Astrocyte of the hippocampus (primary cell): ENCODE data around the gene PDAP1.

ENCODE experiments used
- DNase-seq: peaks from one replicate; pipeline ENCODE4 v3.0.0; 2011; ENCODE audit warnings: low read depth, low spot score

PDAP1 gene

GRCh38 chr7:99424932-99425730, 16.7 kb upstream of the PDAP1 start:
- no peak for DNase-seq

- DNase-seq = no peak
Measured at GRCh38 chr7:99422625-99423024, 14.2 kb upstream of the PDAP1 start.

GRCh38 chr7:99422186-99422585, 13.8 kb upstream of the PDAP1 start:
- no peak for DNase-seq

GRCh38 chr7:99420986-99421385, 12.6 kb upstream of the PDAP1 start:
- DNase-seq = no peak

- no peak for DNase-seq
Measured at GRCh38 chr7:99420213-99420612, 11.8 kb upstream of the PDAP1 start.

GRCh38 chr7:99419323-99420021, 11.1 kb upstream of the PDAP1 start:
- no peak for DNase-seq

- DNase-seq = no peak
Measured at GRCh38 chr7:99418260-99418659, 9.9 kb upstream of the PDAP1 start.

GRCh38 chr7:99415513-99416127, 7.2 kb upstream of the PDAP1 start:
- DNase-seq = peak; percentile 65

GRCh38 chr7:99410635-99411034, 2.2 kb upstream of the PDAP1 start:
- DNase-seq = no peak

GRCh38 chr7:99409806-99410205, 1.4 kb upstream of the PDAP1 start:
- no peak for DNase-seq

GRCh38 chr7:99409192-99409572, 785 bp upstream of the PDAP1 start:
- no peak for DNase-seq

GRCh38 chr7:99407872-99408378, 472 bp downstream of the PDAP1 start:
- peak; percentile 88 for DNase-seq

GRCh38 chr7:99406557-99406956, 1.8 kb downstream of the PDAP1 start:
- no peak for DNase-seq

- DNase-seq = no peak
Measured at GRCh38 chr7:99404977-99405320, 3.4 kb downstream of the PDAP1 start.

- DNase-seq = no peak
Measured at GRCh38 chr7:99404235-99404976, 4.0 kb downstream of the PDAP1 start.

GRCh38 chr7:99403764-99404163, 4.6 kb downstream of the PDAP1 start:
- DNase-seq = no peak

- DNase-seq = no peak
Measured at GRCh38 chr7:99402854-99403253, 5.5 kb downstream of the PDAP1 start.

GRCh38 chr7:99399597-99399996, 8.8 kb downstream of the PDAP1 start:
- no peak for DNase-seq

- no peak for DNase-seq
Measured at GRCh38 chr7:99398891-99399445, 9.4 kb downstream of the PDAP1 start.

- no peak for DNase-seq
Measured at GRCh38 chr7:99397297-99397983, 11.0 kb downstream of the PDAP1 start.
